ENCODE measurements around the gene MFNG. TPM values are rescaled to one million over a fixed set of nuclear protein-coding genes. Genes with fewer than 3 reads are reported as not detected.
"Not testable (repeated sequence)": the region's sequence is repeated elsewhere in the genome, so short reads cannot be mapped to it uniquely, and the experiment has no call there.

The MFNG gene
- total RNA-seq, 4 donors from 2014 or later = 15.2 to 30.6 (median 19.2) TPM

DNA sequence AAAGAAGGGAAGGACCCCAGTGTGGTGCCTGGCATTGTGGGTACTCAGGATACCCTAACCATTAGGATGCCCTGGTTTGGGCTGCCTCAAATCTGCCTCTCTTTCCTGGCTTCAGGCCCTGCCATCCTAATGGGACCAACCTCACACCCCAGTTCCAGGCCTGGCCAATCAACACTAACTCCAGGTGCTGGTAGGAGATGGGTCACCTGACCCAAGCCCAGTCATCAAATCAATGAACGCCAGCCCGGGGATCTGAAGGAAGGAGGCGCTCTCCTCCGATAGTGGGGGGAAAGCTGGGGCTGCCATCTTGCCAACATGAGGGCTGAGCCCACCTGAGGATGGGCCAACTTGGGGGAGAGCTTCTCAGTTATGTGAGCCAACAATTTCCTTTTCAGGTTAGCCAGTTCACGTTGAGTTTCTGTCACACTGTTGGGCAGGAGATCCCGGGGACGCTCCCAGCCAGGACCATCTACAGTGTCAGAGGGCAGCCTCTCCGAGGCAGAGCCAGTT is 12.7 kb downstream of the MFNG start:
- TF ChIP-seq, protein P1, sequence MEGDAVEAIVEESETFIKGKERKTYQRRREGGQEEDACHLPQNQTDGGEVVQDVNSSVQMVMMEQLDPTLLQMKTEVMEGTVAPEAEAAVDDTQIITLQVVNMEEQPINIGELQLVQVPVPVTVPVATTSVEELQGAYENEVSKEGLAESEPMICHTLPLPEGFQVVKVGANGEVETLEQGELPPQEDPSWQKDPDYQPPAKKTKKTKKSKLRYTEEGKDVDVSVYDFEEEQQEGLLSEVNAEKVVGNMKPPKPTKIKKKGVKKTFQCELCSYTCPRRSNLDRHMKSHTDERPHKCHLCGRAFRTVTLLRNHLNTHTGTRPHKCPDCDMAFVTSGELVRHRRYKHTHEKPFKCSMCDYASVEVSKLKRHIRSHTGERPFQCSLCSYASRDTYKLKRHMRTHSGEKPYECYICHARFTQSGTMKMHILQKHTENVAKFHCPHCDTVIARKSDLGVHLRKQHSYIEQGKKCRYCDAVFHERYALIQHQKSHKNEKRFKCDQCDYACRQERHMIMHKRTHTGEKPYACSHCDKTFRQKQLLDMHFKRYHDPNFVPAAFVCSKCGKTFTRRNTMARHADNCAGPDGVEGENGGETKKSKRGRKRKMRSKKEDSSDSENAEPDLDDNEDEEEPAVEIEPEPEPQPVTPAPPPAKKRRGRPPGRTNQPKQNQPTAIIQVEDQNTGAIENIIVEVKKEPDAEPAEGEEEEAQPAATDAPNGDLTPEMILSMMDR (IDR thresholded peaks at IDR 0.05) = no peak
- TF ChIP-seq POLR2A (IDR thresholded peaks at IDR 0.05) = no peak
- H3K27me3 ChIP-seq = no peaks in the 10 kb centered on the region
- no peak overlapping the region for H3K4me3 ChIP-seq (replicated peaks in 1 of 3)
- no peaks in the 10 kb centered on the region for H3K9me3 ChIP-seq
- intact Hi-C loops (cut with DNase I) = no loop called here
- 67 to 83% methylated on average over 5 to 7 of the region's 8 CpGs for WGBS, 2 donors
- H3K4me1 ChIP-seq = no peaks in the 10 kb centered on the region
- H3K36me3 ChIP-seq = no peaks in the 10 kb centered on the region
- no peak for DNase-seq
- H3K27ac ChIP-seq = no peak overlapping the region

DNA sequence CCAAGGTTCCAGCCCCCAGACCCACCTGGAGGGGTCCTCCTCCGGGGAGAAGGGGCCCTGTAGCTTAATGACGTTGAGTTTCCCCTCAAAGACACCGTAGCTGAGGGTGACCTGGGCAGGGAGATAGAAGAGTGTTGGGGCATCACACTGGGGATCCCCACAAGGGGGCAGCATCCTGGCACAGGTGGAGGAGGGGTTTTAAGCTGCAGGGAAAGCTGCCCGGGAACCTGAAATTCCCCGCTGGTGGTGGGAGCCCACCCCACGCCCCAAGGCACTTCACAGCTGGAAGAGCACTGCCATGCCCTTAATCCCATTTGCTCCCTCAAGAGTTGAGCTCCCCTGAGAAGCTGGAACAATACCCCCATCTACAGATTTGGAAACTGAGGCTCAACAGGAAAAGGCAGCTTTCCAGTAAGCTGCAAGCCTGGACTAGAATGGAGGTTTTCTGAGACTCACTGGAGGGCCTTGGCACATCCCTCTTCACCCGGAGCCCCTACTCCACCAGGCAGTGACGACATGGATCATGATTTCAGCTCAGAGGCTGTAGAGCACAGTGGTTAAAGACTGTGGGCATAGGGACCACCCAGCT is 13.7 kb downstream of the MFNG start:
- Histone ChIP-seq H3K4me1 (no peaks in the 10 kb centered on the region), H3K27ac (no peak overlapping the region), H3K36me3 (no peaks in the 10 kb centered on the region), H3K4me3 (replicated peaks in 1 of 3) (no peak overlapping the region), H3K9me3 (no peaks in the 10 kb centered on the region), H3K27me3 (no peaks in the 10 kb centered on the region)
- intact Hi-C loops (cut with DNase I) = no loop called here
- TF ChIP-seq POLR2A (IDR thresholded peaks at IDR 0.05) = no peak
- TF ChIP-seq, protein P1 (IDR thresholded peaks at IDR 0.05) = peak in 1 of 6 experiments; percentile 32
- no peak for DNase-seq
- WGBS, 2 donors = 9% methylated on average over 8 of the region's 8 CpGs; no CpG with 5 or more reads in 1 of the 2 donors

DNA sequence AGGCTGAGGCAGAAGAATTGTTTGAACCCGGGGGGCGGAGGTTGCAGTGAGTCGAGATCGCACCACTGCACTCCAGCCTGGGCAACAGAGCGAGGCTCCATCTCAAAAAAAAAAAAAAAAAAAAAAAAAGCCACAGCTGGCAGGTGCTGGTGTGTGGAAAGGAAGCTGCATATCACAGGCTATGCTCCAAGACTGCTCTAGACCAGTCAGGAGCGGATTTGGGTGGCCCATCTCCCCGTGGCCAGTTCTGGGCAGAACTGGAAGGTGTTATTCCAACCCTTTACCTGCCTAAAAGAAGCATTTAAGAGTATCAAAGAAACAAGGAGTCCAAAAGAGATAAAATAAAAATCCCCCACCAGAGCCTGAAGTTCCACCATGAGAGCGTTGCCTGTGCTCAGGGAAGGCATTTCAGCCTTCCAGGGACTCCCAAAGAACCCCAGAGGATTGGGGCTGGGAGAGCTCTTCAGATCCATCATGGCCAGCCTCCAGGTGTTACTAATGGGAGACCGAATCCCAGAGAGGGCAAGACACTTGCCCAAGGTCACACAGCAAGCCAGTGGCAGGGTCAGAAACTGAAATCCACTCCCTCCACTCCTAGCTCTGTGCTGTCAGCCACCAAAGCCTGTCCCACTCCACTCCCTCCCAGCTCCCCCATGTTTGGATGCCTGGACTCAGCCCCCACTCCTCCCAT is 14.3 kb downstream of the MFNG start:
- intact Hi-C loops (cut with DNase I) = no loop called here
- 87 to 91% methylated on average over 9 of the region's 9 CpGs for WGBS, 2 donors
- Histone ChIP-seq H3K4me1 (no peaks in the 10 kb centered on the region), H3K9me3 (no peaks in the 10 kb centered on the region), H3K4me3 (replicated peaks in 1 of 3) (no peak overlapping the region), H3K36me3 (no peaks in the 10 kb centered on the region), H3K27ac (no peak overlapping the region), H3K27me3 (no peaks in the 10 kb centered on the region)
- TF ChIP-seq, protein P1 (IDR thresholded peaks at IDR 0.05) = no peak
- no peak for TF ChIP-seq POLR2A (IDR thresholded peaks at IDR 0.05)
- no peak for DNase-seq

DNA sequence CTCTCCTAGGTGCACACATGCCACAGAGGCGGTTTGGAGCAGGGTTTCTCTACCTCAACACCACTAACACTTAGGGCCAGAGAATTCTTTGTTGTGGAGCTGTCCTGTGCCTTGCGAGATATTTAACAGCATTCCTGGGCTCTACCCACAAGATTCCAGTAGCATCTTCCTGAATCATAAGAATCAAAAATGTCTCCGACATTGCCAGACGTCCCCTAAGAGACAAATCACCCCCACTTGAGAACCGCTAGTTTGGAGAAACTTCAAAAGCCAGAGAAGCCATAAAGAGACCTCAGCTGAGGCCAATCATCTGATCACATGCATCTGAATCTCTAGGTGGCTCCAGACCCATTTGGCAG is 16.1 kb downstream of the MFNG start:
- no peak for DNase-seq
- H3K4me1 ChIP-seq = no peaks in the 10 kb centered on the region
- H3K36me3 ChIP-seq = no peaks in the 10 kb centered on the region
- WGBS, 2 donors = 79 to 84% methylated on average over 5 of the region's 5 CpGs
- TF ChIP-seq, protein P1 (IDR thresholded peaks at IDR 0.05) = no peak
- no peak for TF ChIP-seq POLR2A (IDR thresholded peaks at IDR 0.05)
- intact Hi-C loops (cut with DNase I) = no loop called here
- no peaks in the 10 kb centered on the region for H3K27me3 ChIP-seq
- no peak overlapping the region for H3K4me3 ChIP-seq (replicated peaks in 1 of 3)
- no peaks in the 10 kb centered on the region for H3K9me3 ChIP-seq
- H3K27ac ChIP-seq = no peak overlapping the region

DNA sequence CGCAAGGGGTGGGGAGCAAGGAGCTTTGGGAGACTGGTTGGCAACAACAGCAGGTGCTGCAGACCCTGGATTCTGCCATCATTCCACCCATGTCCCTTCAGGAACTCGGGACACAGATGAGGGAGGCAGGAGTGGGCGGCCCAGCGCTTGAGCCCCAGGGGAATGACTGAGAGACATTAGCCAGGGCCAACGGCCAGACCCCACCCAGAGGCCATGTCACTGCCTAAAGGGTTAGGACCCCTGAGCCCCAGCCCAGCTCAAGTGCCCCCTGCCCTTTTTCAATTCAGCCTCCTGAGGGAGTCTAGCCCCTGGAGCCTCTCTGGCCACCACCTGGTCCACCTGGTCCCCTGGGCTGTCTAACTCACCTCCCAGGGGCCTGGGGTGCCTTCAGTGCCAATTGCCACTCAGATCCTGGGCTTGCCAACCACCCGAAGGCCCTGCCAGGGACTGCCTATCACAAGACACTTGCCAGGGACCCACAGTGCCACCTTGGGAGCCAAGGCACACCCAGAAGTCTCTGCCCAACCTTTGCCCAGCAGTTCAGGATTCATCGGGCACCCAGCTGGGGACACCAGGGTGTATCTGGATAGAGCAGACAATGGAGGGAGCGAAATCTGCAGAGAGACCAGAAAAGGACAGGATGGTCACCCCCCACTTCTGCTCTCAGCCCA is 16.6 kb downstream of the MFNG start:
- no peaks in the 10 kb centered on the region for H3K27me3 ChIP-seq
- no peak overlapping the region for H3K27ac ChIP-seq
- TF ChIP-seq, protein P1 (IDR thresholded peaks at IDR 0.05) = no peak
- no peak for TF ChIP-seq POLR2A (IDR thresholded peaks at IDR 0.05)
- WGBS, 2 donors = 79 to 80% methylated on average over 4 of the region's 8 CpGs
- H3K4me3 ChIP-seq (replicated peaks in 1 of 3) = no peak overlapping the region
- H3K36me3 ChIP-seq = no peaks in the 10 kb centered on the region
- DNase-seq = no peak
- H3K4me1 ChIP-seq = no peaks in the 10 kb centered on the region
- H3K9me3 ChIP-seq = no peaks in the 10 kb centered on the region
- intact Hi-C loops (cut with DNase I) = no loop called here

DNA sequence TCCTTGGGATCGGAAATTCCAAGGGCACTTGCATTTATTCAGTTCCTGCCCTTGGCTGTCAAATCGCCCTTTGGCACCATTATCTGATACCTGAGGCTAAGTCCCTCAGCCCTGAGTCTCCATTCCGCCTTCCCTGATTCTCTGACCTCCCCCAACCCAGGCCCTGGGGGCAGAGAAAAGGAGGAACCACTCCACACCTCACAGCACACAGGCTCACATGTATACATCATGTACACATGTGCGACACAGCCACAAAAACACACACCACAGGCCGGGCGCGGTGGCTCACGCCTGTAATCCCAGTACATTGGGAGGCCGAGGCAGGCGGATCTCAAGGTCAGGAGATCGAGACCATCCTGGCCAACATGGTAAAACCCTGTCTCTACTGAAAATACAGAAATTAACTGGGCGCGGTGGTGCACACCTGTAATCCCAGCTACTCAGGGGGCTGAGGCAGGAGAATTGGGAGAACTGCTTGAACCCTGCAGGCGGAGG is 17.9 kb downstream of the MFNG start:
- DNase-seq; H3K27ac ChIP-seq; H3K4me1 ChIP-seq; H3K36me3 ChIP-seq; H3K27me3 ChIP-seq; H3K9me3 ChIP-seq; H3K4me3 ChIP-seq (replicated peaks in 1 of 3); intact Hi-C loops (cut with DNase I): not testable (repeated sequence)
- WGBS, 2 donors = 88 to 91% methylated on average over 14 of the region's 14 CpGs

Data from thyroid gland (tissue), 4 donors.